WTC11 (cell line): ENCODE measurements around the gene CRYBG3. TPM values are rescaled to one million over a fixed set of nuclear protein-coding genes. Genes with fewer than 3 reads are reported as not detected.

Source experiments
- AR ChIP-seq: fragments of 250-450 bp; sonication (Bioruptor Pico); IDR thresholded peaks from 2 replicates; pipeline ENCODE4 v1.9.0; 2021; ENCODE audit warnings: mild to moderate bottlenecking
- ATF6 ChIP-seq: sonication (generic); formaldehyde crosslinking; IDR thresholded peaks from 2 replicates; pipeline ENCODE4 v1.8.1; 2023; ENCODE audit warnings: mild to moderate bottlenecking, missing genetic modification reagents
- E2F1 ChIP-seq: sonication (generic); formaldehyde crosslinking; IDR thresholded peaks from 2 replicates; pipeline ENCODE4 v1.8.0; 2022; ENCODE audit warnings: mild to moderate bottlenecking, missing genetic modification reagents
- ETV6 ChIP-seq: sonication (generic); formaldehyde crosslinking; IDR thresholded peaks from 2 replicates; pipeline ENCODE4 v1.8.1; 2022; ENCODE audit warnings: mild to moderate bottlenecking, missing genetic modification reagents
- FOXK1 ChIP-seq: sonication (generic); formaldehyde crosslinking; IDR thresholded peaks from 2 replicates; pipeline ENCODE4 v1.8.0; 2022; ENCODE audit warnings: mild to moderate bottlenecking, moderate library complexity, missing genetic modification reagents
- GRHL2 ChIP-seq: fragments of 250-450 bp; sonication (Bioruptor Pico); IDR thresholded peaks from 2 replicates; pipeline ENCODE4 v1.8.0; 2022; ENCODE audit warnings: mild to moderate bottlenecking, moderate library complexity; ENCODE audit not compliant: insufficient replicate concordance, severe bottlenecking
- GTF2I ChIP-seq: fragments of 250-450 bp; sonication (Bioruptor Pico); conservative IDR thresholded peaks from 2 replicates; pipeline ENCODE4 v1.4.0; 2021; ENCODE audit warnings: mild to moderate bottlenecking
- NFATC4 ChIP-seq: fragments of 250-450 bp; sonication (Bioruptor Pico); IDR thresholded peaks from 2 replicates; pipeline ENCODE4 v1.9.0; 2021; ENCODE audit warnings: mild to moderate bottlenecking
- NFYB ChIP-seq: sonication (generic); formaldehyde crosslinking; conservative IDR thresholded peaks from 2 replicates; pipeline ENCODE4 v1.8.0; 2022; ENCODE audit warnings: low read depth, missing genetic modification reagents
- RELA ChIP-seq: sonication (generic); formaldehyde crosslinking; IDR thresholded peaks from 2 replicates; pipeline ENCODE4 v1.8.1; 2022; ENCODE audit warnings: missing genetic modification reagents, mild to moderate bottlenecking, borderline replicate concordance
- RORB ChIP-seq: fragments of 250-450 bp; sonication (Bioruptor Pico); IDR thresholded peaks from 2 replicates; pipeline ENCODE4 v1.9.0; 2021; ENCODE audit warnings: mild to moderate bottlenecking
- STAT6 ChIP-seq: sonication (generic); formaldehyde crosslinking; conservative IDR thresholded peaks from 2 replicates; pipeline ENCODE4 v1.8.1; 2023; ENCODE audit warnings: mild to moderate bottlenecking, low read depth, missing genetic modification reagents, moderate library complexity
- ZBTB43 ChIP-seq: sonication (generic); formaldehyde crosslinking; IDR thresholded peaks from 2 replicates; pipeline ENCODE4 v1.8.1; 2023; ENCODE audit warnings: mild to moderate bottlenecking, missing genetic modification reagents
- ZNF425 ChIP-seq: fragments of 250-450 bp; sonication (Bioruptor Pico); conservative IDR thresholded peaks from 2 replicates; pipeline ENCODE4 v1.9.0; 2021; ENCODE audit warnings: mild to moderate bottlenecking
- ZNF512 ChIP-seq: sonication (generic); formaldehyde crosslinking; IDR thresholded peaks from 2 replicates; pipeline ENCODE4 v1.8.1; 2022; ENCODE audit warnings: missing genetic modification reagents, borderline replicate concordance
- total RNA-seq: library from RNA; stranded (reverse); gene quantifications from 3 replicates; pipeline ENCODE4 v1.2.3, GENCODE V29; 2021

CRYBG3 gene
- total RNA-seq, 1 experiment from 2014 or later = 13.6 TPM

GRCh38 chr3:97954228-97954827 is 132.5 kb downstream of the CRYBG3 start (continued):
- TF ChIP-seq AR (CRISPR knock-in tag) (no peak), GRHL2 (CRISPR knock-in tag) (no peak), STAT6 (CRISPR knock-in tag) (no peak), E2F1 (CRISPR knock-in tag) (no peak), RELA (no peak), ETV6 (no peak), ATF6 (no peak), ZBTB43 (CRISPR knock-in tag) (no peak), RORB (no peak), ZNF512 (CRISPR knock-in tag) (no peak), NFATC4 (no peak), ZNF425 (no peak), FOXK1 (CRISPR knock-in tag) (no peak), GTF2I (no peak), NFYB (CRISPR knock-in tag) (no peak)
- TF ChIP-seq, all 79 proteins: peak for 0
